GM19035 (cell line): ENCODE data around the gene NGEF.
"Not testable (repeated sequence)": the region's sequence is repeated elsewhere in the genome, so short reads cannot be mapped to it uniquely, and the experiment has no call there.

Experiments used
- ATAC-seq: cut with Tn5 transposase; IDR thresholded peaks from one replicate; pipeline ENCODE4 v1.9.1; 2021; ENCODE audit not compliant: unreplicated experiment

NGEF gene

GRCh38 chr2:232929303-232930058 is 83.6 kb downstream of the NGEF start:
- no peak for ATAC-seq

- ATAC-seq: no peak
These were observed 84.3 kb downstream of the NGEF start for GRCh38 chr2:232928551-232929302.

GRCh38 chr2:232927793-232928550 is 85.1 kb downstream of the NGEF start:
- no peak for ATAC-seq

GRCh38 chr2:232927032-232927792 is 85.8 kb downstream of the NGEF start:
- ATAC-seq: no peak

GRCh38 chr2:232926431-232926939 is 86.6 kb downstream of the NGEF start:
- ATAC-seq: no peak

GRCh38 chr2:232925821-232926156 is 87.3 kb downstream of the NGEF start:
- ATAC-seq: no peak

GRCh38 chr2:232925153-232925820 is 87.8 kb downstream of the NGEF start:
- no peak for ATAC-seq

GRCh38 chr2:232924433-232924832 is 88.6 kb downstream of the NGEF start:
- ATAC-seq: no peak

- no peak for ATAC-seq
These were observed 92.3 kb downstream of the NGEF start for GRCh38 chr2:232920760-232921159.

GRCh38 chr2:232920055-232920454 is 93.0 kb downstream of the NGEF start:
- no peak for ATAC-seq

- ATAC-seq: no peak
These were observed 93.9 kb downstream of the NGEF start for GRCh38 chr2:232919141-232919540.

- ATAC-seq: no peak
These were observed 99.2 kb downstream of the NGEF start for GRCh38 chr2:232913903-232914302.

- ATAC-seq: no peak
These were observed 101.3 kb downstream of the NGEF start for GRCh38 chr2:232911712-232912277.

GRCh38 chr2:232910376-232910775 is 102.7 kb downstream of the NGEF start:
- no peak for ATAC-seq

GRCh38 chr2:232908695-232909094 is 104.4 kb downstream of the NGEF start:
- no peak for ATAC-seq

GRCh38 chr2:232907718-232908085 is 105.4 kb downstream of the NGEF start:
- ATAC-seq: not testable (repeated sequence)

GRCh38 chr2:232906867-232907717 is 106.0 kb downstream of the NGEF start:
- not testable (repeated sequence) for ATAC-seq

GRCh38 chr2:232903989-232904388 is 109.1 kb downstream of the NGEF start:
- ATAC-seq: no peak
